Stimulated activated naive CD8-positive, alpha-beta T cell treated with anti-CD3 and anti-CD28 coated beads, Interleukin-15, Interleukin-2, amounts not matched to agents 100 U/mL and 50 U/mL, for 24 hours (primary cell): ENCODE results near the gene CYP19A1.

Source experiments
- ATAC-seq: fragments of 150-1000 bp; cut with Tn5 transposase; one replicate; pipeline ENCODE4 v1.10.0; 2021
- DNase-seq: peaks from one replicate; pipeline ENCODE4 v3.0.0; 2021

Gene CYP19A1

GRCh38 chr15:51338496-51338895 is at the start of gene CYP19A1:
Gene CYP19A1, minus strand, starts transcription at chr15:51338596. Its CDS starts 95,684 bp downstream, at chr15:51242912.
- DNase-seq (no peak), ATAC-seq (no peak)

GRCh38 chr15:51387699-51388041 is 49.3 kb upstream of the CYP19A1 start:
- DNase-seq (no peak), ATAC-seq (no peak)

- no peak for DNase-seq
- ATAC-seq, result no peak
These were observed 48.7 kb upstream of the CYP19A1 start for GRCh38 chr15:51386960-51387698.

- no peak for ATAC-seq
- DNase-seq, result no peak
These were observed 48.1 kb upstream of the CYP19A1 start for GRCh38 chr15:51386486-51386885.

DNA sequence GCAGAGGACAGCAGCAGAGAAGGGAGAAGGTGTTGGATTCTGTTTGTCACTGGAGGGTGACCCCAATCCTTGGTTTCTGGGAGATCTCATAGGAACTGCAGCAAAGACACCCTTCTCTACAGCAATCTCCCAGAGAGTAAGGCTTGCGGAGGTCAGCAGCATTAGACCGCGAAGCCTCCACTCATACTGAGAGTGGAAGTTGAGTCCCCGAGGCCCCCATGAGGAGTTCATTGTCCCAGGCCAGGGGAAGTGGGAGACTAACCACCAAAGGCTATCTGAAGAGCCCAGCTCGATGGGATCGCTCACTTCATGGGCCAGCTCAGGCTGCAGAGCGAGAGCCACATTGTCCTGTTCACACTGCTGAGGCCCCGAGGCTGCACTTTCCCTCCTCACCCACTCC is 47.6 kb upstream of the CYP19A1 start:
- DNase-seq, result no peak
- no peak for ATAC-seq

DNA sequence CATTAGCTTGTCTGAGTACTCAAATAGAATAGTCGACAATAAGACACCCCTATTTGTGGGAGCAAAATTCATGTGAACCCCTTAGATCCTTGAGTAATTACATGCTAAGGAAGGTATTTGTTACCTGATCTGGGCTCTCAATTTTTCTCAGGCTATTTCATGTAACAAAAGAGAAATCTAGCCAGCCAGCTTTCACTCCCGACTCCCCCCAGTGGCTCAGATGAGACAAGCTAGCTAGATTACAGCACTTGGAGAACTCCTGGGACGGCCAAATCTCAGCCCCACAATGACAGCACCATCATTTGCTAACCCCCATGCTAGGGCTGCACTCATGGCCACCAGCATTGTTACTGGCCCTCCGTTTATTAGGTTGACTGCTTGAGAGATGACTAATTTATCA is 44.4 kb upstream of the CYP19A1 start:
- ATAC-seq (no peak), DNase-seq (no peak)

DNA sequence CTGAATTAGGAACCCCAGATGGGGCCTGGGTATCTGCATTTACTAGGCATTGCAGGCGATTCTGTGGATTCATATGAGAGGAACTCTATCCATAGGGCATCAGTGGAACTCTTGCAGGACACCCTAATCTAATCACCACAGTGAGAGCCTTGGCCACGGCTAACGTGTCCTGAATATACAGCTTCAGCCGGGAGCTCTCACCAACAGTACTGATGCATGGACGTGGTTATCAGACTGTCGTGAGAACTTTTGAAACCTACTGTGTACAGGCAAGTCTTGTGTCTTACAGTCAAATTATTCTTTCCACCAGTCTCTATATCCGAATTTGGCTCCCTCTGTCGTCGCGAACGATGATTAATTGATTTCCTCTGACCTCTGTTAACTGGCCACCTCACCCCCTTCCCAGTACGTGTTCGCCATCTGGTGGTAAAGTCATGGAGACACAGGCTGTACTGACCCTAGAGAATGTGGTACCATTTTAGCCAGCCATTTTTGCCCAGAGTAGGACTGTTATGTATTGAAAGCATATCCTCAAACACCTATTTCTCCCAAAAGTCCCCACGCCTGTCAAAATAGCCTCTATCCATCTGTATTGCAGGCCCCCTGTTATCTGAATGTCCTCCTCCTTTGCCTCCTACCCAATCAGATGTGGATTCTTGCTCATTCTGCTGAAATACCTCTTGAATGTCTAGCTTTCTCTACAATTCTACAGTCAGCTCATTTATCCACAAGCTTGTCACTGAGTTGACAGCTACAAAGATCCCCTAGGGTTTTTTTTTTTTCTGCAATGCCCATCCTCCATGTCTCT is 42.8 kb upstream of the CYP19A1 start:
- peak; percentile 68 for ATAC-seq

DNA sequence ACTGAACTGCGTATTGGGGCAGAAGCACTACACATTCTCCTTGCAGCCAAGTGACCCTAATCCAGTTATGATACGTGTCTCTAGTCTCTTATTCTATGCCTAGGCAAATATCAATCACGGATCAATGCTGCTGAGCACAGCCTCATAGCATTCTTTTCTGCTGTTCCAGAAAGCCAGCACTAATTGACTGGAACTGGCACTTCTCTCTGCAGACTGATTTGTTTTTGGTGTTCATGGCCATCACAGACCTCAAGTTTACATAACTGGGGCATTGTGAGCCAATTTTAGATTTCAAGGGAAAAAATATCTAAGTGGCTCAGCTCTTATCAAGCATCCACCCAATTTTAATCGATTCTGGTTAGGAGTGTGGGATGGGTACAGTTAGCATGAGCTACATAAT is 41.0 kb upstream of the CYP19A1 start:
- no peak for ATAC-seq
- DNase-seq, result no peak

More for the DNA sequence above, 42.8 kb upstream of the CYP19A1 start:
- peak; percentile 15 for DNase-seq

- DNase-seq, result no peak
- ATAC-seq, result no peak
These were observed 40.0 kb upstream of the CYP19A1 start for GRCh38 chr15:51378406-51378805.

GRCh38 chr15:51377038-51377786 is 38.8 kb upstream of the CYP19A1 start:
- ATAC-seq, result no peak
- no peak for DNase-seq

DNA sequence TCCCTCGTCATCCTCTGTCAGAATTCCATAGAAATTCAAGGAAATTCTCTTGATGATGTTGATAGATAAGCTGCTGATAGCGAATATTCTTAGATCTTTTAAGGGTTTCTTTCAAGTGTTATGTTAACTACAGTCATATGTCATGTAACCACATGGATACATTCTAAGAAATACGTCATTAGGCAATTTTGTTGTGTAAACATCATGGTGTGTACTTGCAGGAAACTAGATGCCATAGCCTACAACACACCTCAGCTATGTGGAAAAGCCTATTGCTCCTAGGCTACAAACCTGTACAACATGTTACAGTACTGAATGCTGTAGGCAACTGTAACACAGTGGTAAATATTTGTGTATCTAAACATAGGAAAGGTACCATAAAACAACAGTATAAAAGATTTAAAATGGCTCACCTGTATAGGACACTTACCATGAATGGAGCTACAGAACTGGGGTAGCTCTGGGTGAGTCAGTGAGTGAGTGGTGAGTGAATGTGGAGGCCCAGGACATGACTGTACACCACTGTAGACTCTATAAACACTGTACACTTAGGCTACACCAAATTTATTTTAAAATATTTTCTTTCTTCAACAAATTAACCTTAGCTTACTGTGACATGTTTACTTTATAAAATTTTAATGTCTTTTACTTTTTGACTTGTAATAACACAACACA is 37.7 kb upstream of the CYP19A1 start:
- ATAC-seq (no peak), DNase-seq (no peak)

GRCh38 chr15:51374131-51374530 is 35.7 kb upstream of the CYP19A1 start:
- DNase-seq (no peak), ATAC-seq (no peak)

GRCh38 chr15:51371266-51371665 is 32.9 kb upstream of the CYP19A1 start:
- no peak for ATAC-seq

DNA sequence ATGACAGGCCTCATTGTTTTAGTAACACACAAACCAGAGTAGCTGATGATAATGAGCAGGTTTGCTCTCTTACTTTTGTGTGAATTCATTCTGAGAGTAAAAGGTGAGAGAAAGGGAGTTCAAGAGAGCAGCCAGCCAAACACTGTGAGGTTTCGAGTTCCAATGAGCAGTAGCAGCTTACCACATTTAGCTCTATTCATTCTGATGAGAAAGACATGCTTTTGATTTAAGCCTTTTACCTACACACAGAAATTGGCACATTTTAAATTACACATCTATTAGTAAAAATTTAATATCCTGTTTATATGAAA is 31.0 kb upstream of the CYP19A1 start:
- ATAC-seq (no peak), DNase-seq (no peak)

More at GRCh38 chr15:51371266-51371665, 32.9 kb upstream of the CYP19A1 start:
- no peak for DNase-seq

- ATAC-seq, result no peak
- DNase-seq, result no peak
These were observed 30.5 kb upstream of the CYP19A1 start for GRCh38 chr15:51368751-51369450.

GRCh38 chr15:51368307-51368706 is 29.9 kb upstream of the CYP19A1 start:
- DNase-seq (no peak), ATAC-seq (no peak)

DNA sequence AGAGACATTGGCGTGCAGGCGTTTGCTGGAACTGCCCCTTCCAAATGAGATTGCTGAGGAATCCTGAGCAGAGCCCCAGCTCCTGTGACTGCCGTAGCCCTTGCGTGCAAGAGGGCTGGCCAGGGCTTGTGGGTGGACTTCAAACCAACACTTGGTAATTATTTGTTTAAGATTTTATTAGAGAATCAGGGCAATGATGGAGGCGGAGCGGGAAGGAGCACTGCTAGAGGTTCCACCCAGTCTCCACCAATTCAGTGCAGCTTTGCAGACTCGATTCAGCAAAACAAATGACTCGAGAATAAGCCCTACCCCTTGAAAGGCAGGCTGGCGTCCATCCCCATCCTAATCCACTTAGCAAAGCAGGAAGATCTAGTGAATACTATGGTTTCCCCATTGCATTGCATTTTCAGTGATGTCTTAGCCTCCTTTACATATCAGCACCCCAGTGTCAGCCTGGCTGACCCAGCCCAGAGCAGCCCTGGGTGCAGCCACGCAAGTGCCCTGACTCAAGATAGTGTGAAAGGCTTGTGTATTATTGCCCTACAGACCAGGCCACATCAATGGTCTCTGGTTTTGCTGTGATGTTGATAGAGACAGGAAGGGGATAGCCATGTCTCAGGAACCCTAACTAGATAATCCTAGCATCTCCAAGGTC is 29.1 kb upstream of the CYP19A1 start:
- DNase-seq (no peak), ATAC-seq (no peak)

GRCh38 chr15:51366920-51367319 is 28.5 kb upstream of the CYP19A1 start:
- ATAC-seq, result no peak
- DNase-seq, result no peak

DNA sequence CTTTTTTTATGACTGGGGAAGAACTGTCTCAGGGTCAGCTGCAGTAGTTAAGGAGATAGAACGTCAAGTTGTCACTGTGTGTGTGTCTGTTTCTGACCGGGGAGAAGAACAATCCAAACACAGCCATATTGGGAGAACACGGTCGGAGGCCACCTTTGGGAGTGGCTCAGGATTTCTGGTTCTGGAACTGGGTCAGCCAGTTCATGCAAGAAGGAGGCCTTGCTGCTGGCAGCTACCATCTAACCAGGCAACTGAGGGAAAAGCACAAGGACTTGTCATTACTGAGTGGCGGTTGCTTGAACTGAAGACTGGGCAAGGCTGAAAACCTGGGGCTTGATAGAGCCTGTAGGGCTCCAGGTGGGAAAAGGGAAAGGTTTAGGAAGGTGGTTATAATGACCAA is 27.7 kb upstream of the CYP19A1 start:
- ATAC-seq (no peak), DNase-seq (no peak)

- no peak for DNase-seq
- ATAC-seq, result no peak
These were observed 27.0 kb upstream of the CYP19A1 start for GRCh38 chr15:51365417-51365816.

- ATAC-seq (no peak), DNase-seq (no peak)
These were observed 25.0 kb upstream of the CYP19A1 start for GRCh38 chr15:51363383-51363782.
